ENCODE data around the gene VCL.

DNA sequence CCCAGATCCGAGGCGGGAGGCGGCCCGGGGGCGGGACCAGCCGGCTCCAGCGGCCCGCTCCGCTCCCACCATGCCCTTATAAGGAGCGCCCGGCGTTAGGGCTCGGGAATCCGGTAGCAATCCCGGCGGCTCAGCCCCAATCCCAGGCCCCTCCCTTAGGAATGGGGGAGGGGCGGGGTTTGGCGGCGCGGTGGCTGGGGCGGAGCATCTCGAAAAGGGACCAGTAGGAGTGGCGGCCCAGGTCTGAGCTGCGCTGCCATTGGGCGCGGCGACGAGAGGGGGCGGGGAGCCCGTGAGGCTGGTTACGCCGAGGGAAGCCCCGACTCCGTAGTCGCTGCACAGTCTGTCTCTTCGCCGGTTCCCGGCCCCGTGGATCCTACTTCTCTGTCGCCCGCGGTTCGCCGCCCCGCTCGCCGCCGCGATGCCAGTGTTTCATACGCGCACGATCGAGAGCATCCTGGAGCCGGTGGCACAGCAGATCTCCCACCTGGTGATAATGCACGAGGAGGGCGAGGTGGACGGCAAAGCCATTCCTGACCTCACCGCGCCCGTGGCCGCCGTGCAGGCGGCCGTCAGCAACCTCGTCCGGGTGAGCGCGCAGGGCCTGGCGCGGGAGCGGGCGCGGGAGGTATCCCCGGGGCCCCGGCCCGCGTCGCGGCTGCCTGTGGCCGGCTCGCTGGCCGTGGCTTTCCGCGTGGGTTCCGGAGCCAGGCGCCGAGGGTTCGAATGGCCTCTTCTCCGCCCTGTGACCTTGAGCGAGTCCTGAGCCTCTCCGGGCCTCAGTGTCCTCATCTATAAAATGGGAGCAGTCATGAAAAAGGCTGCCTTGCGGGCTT, at the start of gene VCL:
- TF ChIP-seq, protein P1, sequence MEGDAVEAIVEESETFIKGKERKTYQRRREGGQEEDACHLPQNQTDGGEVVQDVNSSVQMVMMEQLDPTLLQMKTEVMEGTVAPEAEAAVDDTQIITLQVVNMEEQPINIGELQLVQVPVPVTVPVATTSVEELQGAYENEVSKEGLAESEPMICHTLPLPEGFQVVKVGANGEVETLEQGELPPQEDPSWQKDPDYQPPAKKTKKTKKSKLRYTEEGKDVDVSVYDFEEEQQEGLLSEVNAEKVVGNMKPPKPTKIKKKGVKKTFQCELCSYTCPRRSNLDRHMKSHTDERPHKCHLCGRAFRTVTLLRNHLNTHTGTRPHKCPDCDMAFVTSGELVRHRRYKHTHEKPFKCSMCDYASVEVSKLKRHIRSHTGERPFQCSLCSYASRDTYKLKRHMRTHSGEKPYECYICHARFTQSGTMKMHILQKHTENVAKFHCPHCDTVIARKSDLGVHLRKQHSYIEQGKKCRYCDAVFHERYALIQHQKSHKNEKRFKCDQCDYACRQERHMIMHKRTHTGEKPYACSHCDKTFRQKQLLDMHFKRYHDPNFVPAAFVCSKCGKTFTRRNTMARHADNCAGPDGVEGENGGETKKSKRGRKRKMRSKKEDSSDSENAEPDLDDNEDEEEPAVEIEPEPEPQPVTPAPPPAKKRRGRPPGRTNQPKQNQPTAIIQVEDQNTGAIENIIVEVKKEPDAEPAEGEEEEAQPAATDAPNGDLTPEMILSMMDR (IDR thresholded peaks at IDR 0.05), result no peak
- TF ChIP-seq POLR2AphosphoS5 (IDR thresholded peaks at IDR 0.05; ENCODE audit: low read depth, low read length) (peak; percentile 99), SIN3A (IDR thresholded peaks at IDR 0.05; ENCODE audit: borderline replicate concordance, insufficient read depth, low read depth, low read length) (peak; percentile 97)

Measured in Panc1 (cell line).